HepG2 (cell line): Measurements from ENCODE around the gene ARL15.

Experiments
- CHCHD3 ChIP-seq: sonication (generic); formaldehyde crosslinking; IDR thresholded peaks from 2 replicates; pipeline ENCODE4 v1.8.0; 2022; ENCODE audit warnings: mild to moderate bottlenecking, missing genetic modification reagents, moderate library complexity
- DNMT3B ChIP-seq: conservative IDR thresholded peaks from 2 replicates; pipeline ENCODE4 v1.6.1; 2016; ENCODE audit warnings: missing biosample characterization, control low read depth
- HOXA7 ChIP-seq: sonication (generic); formaldehyde crosslinking; IDR thresholded peaks from 2 replicates; pipeline ENCODE4 v1.8.1; 2022; ENCODE audit warnings: mild to moderate bottlenecking, missing genetic modification reagents, moderate library complexity
- NBN ChIP-seq: fragments of 450-650 bp; conservative IDR thresholded peaks from 2 replicates; pipeline ENCODE4 v1.6.1; 2017
- POLR2A ChIP-seq, 2 experiments: IDR thresholded peaks; 2 replicates each; pipeline ENCODE4 v1.6.1; 2011; ENCODE audit warnings: low read depth in 2 of 2, low read length in 2 of 2, mild to moderate bottlenecking in 1 of 2, moderate library complexity in 1 of 2; ENCODE audit not compliant: insufficient read depth in 1 of 2
- POLR2G ChIP-seq: fragments of 200-400 bp; formaldehyde crosslinking; IDR thresholded peaks from 2 replicates; pipeline ENCODE4 v1.6.1; 2018; ENCODE audit warnings: mild to moderate bottlenecking, low read depth, low read length, moderate library complexity
- RFX5 ChIP-seq: IDR thresholded peaks from 2 replicates; pipeline ENCODE4 v1.6.1; 2011; ENCODE audit warnings: low read depth, low read length, improper control_type of control experiment
- SRF ChIP-seq: IDR thresholded peaks from 2 replicates; pipeline ENCODE4 v1.6.1; 2011; ENCODE audit warnings: mild to moderate bottlenecking, low read depth, low read length, moderate library complexity
- ZNF83 ChIP-seq: sonication (generic); formaldehyde crosslinking; IDR thresholded peaks from 2 replicates; pipeline ENCODE4 v1.4.0; 2020; ENCODE audit warnings: missing genetic modification reagents, mild to moderate bottlenecking, borderline replicate concordance
- TF ChIP-seq, protein P1 (sequence below): sonication (generic); formaldehyde crosslinking; IDR thresholded peaks from 2 replicates; pipeline ENCODE4 v1.9.0; 2021; ENCODE audit warnings: missing genetic modification reagents, borderline replicate concordance
- TF ChIP-seq, protein P2 (sequence below): conservative IDR thresholded peaks from 2 replicates; pipeline ENCODE4 v1.6.1; 2018; ENCODE audit warnings: missing genetic modification reagents

DNA sequence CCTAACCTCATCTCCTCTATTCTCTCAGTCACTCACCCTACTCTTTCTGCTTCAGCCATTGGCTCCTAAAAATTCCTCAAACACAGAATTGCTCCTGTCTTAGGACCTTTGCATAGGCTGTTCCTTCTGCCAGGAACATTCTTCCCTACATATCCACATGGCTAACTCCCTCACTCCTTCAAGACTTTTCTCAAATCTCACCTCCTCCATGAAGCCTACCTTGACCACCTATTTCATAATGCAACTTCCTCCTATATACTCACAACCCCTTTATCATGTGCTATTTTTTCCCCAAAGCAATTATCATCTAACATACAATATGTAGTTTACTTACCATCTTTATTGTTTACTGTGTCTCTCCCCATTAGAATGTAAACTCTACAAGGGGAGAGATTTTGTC, 45.8 kb downstream of the ARL15 start:
- TF ChIP-seq DNMT3B (CRISPR knock-in tag): no peak
- no peak for TF ChIP-seq ZNF83 (CRISPR knock-in tag)
- TF ChIP-seq, protein P1, sequence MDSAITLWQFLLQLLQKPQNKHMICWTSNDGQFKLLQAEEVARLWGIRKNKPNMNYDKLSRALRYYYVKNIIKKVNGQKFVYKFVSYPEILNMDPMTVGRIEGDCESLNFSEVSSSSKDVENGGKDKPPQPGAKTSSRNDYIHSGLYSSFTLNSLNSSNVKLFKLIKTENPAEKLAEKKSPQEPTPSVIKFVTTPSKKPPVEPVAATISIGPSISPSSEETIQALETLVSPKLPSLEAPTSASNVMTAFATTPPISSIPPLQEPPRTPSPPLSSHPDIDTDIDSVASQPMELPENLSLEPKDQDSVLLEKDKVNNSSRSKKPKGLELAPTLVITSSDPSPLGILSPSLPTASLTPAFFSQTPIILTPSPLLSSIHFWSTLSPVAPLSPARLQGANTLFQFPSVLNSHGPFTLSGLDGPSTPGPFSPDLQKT: no peak
- no peak for TF ChIP-seq HOXA7 (CRISPR knock-in tag)
- TF ChIP-seq POLR2A (IDR thresholded peaks at IDR 0.05; ENCODE audit: insufficient read depth in 1 of 2, low read depth in 2 of 2, low read length in 2 of 2): no peak
- TF ChIP-seq RFX5: no peak
- no peak for TF ChIP-seq NBN
- TF ChIP-seq SRF: no peak
- no peak for TF ChIP-seq POLR2G
- TF ChIP-seq CHCHD3 (CRISPR knock-in tag): no peak
- TF ChIP-seq, protein P2, sequence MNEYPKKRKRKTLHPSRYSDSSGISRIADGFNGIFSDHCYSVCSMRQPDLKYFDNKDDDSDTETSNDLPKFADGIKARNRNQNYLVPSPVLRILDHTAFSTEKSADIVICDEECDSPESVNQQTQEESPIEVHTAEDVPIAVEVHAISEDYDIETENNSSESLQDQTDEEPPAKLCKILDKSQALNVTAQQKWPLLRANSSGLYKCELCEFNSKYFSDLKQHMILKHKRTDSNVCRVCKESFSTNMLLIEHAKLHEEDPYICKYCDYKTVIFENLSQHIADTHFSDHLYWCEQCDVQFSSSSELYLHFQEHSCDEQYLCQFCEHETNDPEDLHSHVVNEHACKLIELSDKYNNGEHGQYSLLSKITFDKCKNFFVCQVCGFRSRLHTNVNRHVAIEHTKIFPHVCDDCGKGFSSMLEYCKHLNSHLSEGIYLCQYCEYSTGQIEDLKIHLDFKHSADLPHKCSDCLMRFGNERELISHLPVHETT (CRISPR knock-in tag): no peak
